T-helper 17 cell (primary cell): Measurements from ENCODE around the gene RPUSD1. TPM values are rescaled to one million over a fixed set of nuclear protein-coding genes. Genes with fewer than 3 reads are reported as not detected.

ENCODE experiments used
- total RNA-seq, 4 donors: library from RNA in 2 of 4; stranded (reverse) in 2 of 4; gene quantifications; one replicate each; pipeline ENCODE4 v1.2.3 and lab custom pipeline; 2022 to 2026

RPUSD1 gene
- total RNA-seq, 2 donors from 2014 or later, result 14.9 to 17.1 TPM

Other genes with a start within 250 kb of the RPUSD1 start
- not detected for gene PRR35, start 228.0 kb downstream of the RPUSD1 start, total RNA-seq
- 1 to 10 TPM in 1 of 2 donors, under 1 TPM in 1; 0.86 to 1.4 TPM for gene NHLRC4, start 221.4 kb downstream of the RPUSD1 start, total RNA-seq
- gene PIGQ, start 218.4 kb downstream of the RPUSD1 start, total RNA-seq, result 10 to 100 TPM; 25.6 to 32.4 TPM
- gene RAB40C, start 198.3 kb downstream of the RPUSD1 start, total RNA-seq, result 10 to 100 TPM; 10.6 to 11.6 TPM
- gene WFIKKN1, start 157.4 kb downstream of the RPUSD1 start, total RNA-seq, result under 1 TPM; 0.10 to 0.18 TPM
- 10 to 100 TPM; 39.2 to 40.4 TPM for gene METTL26, start 152.1 kb downstream of the RPUSD1 start, total RNA-seq
- 10 to 100 TPM; 15.7 to 17.1 TPM for gene MCRIP2, start 146.6 kb downstream of the RPUSD1 start, total RNA-seq
- gene WDR90, start 139.0 kb downstream of the RPUSD1 start, total RNA-seq, result 10 to 100 TPM; 11.1 to 15.3 TPM
- 100 to 1,000 TPM; 190 to 203 TPM for gene RHOT2, start 120.2 kb downstream of the RPUSD1 start, total RNA-seq
- 1 to 10 TPM; 5.7 to 5.9 TPM for gene RHBDL1, start 112.7 kb downstream of the RPUSD1 start, total RNA-seq
- 10 to 100 TPM; 65.5 to 67.4 TPM for gene STUB1, start 108.0 kb downstream of the RPUSD1 start, total RNA-seq
- 10 to 100 TPM; 28.0 to 36.1 TPM for gene JMJD8, start 104.0 kb downstream of the RPUSD1 start, total RNA-seq
- gene WDR24, start 98.0 kb downstream of the RPUSD1 start, total RNA-seq, result 10 to 100 TPM in 1 of 2 donors, 1 to 10 TPM in 1; 9.0 to 11.7 TPM
- gene FBXL16, start 82.6 kb downstream of the RPUSD1 start, total RNA-seq, result 10 to 100 TPM; 29.0 to 35.3 TPM
- gene METRN, start 73.3 kb downstream of the RPUSD1 start, total RNA-seq, result 1 to 10 TPM; 3.8 to 4.3 TPM
- gene ANTKMT, start 67.2 kb downstream of the RPUSD1 start, total RNA-seq, result 10 to 100 TPM; 10.3 to 11.8 TPM
- 1 to 10 TPM; 3.4 to 3.7 TPM for gene CCDC78, start 61.9 kb downstream of the RPUSD1 start, total RNA-seq
- 10 to 100 TPM in 1 of 2 donors, 1 to 10 TPM in 1; 9.8 to 12.5 TPM for gene HAGHL, start 61.3 kb downstream of the RPUSD1 start, total RNA-seq
- gene CIAO3, start 47.4 kb downstream of the RPUSD1 start, total RNA-seq, result 10 to 100 TPM; 33.7 to 33.8 TPM
- not detected for gene MSLN, start 27.6 kb downstream of the RPUSD1 start, total RNA-seq
- gene CHTF18, start 239 bp upstream of the RPUSD1 start, total RNA-seq, result 10 to 100 TPM; 21.1 to 22.4 TPM
- gene GNG13, start 12.4 kb upstream of the RPUSD1 start, total RNA-seq, result not detected
- 10 to 100 TPM; 44.4 to 45.6 TPM for gene LMF1, start 182.6 kb upstream of the RPUSD1 start, total RNA-seq
- gene SOX8, start 193.4 kb upstream of the RPUSD1 start, total RNA-seq, result 1 to 10 TPM; 1.1 to 3.1 TPM